Measurements from ENCODE around the gene FEZ2. TPM values are rescaled to one million over a fixed set of nuclear protein-coding genes. Genes with fewer than 3 reads are reported as not detected.

FEZ2 gene
- total and polyA plus RNA-seq, 2 experiments from 2014 or later, result 28.0 to 32.9 TPM

DNA sequence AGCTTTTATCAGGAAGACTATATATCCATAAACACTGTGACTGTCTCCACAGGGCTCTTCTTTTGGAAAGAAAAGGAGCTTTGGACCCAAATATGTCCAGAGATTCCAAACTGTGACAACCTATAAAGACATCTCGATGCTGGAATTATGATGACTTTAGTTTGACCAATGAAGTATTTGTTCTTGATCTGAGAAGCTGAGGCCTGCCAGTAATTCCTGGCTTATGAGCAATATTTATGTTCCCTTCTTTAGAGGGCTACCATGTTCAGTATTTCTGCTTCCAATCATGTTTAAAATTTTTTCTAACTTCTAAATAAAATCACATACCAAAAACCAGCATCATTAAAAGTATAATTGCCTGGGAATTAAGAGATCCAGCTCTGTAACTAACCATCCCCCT lies 41.1 kb downstream of the FEZ2 start:
- Histone ChIP-seq H3K4me1 (ENCODE audit: insufficient read depth) (peaks cover 13% of the 10 kb centered on the region; the same call in 1 of the 2 replicates), H3K27ac (ENCODE audit: low read depth) (no peak overlapping the region), H3K4me3 (no peak overlapping the region), H3F3A (replicated peaks; ENCODE audit: low read depth) (no peaks in the 10 kb centered on the region), H3K4me2 (no peak overlapping the region), H2AFZ (no peak overlapping the region), H3K27me3 (ENCODE audit: insufficient read depth) (no peaks in the 10 kb centered on the region), H3K36me3 (ENCODE audit: insufficient read depth) (no peaks in the 10 kb centered on the region), H3K9me2 (ENCODE audit: insufficient read depth) (no peaks in the 10 kb centered on the region), H4K20me1 (replicated peaks; ENCODE audit: insufficient read depth) (no peaks in the 10 kb centered on the region), H3K79me2 (replicated peaks; ENCODE audit: insufficient read depth) (no peaks in the 10 kb centered on the region)
- Mint-ChIP-seq H3K4me3 (no peak overlapping the region), H3K4me1 (peaks cover 19% of the 10 kb centered on the region), H3K9me3 (no peaks in the 10 kb centered on the region), H3K36me3 (ENCODE audit: low read depth) (peaks cover 11% of the 10 kb centered on the region), H3K27me3 (ENCODE audit: insufficient read depth, low read depth, poor library complexity) (peaks cover 2% of the 10 kb centered on the region), H3K27ac (no peak overlapping the region)
- ATAC-seq, result no peak
- DNase-seq (ENCODE audit: low spot score), result no peak
- TF ChIP-seq EZH2phosphoT487 (IDR thresholded peaks at IDR 0.05; ENCODE audit: unreplicated experiment) (no peak), EZH2 (IDR thresholded peaks at IDR 0.05; ENCODE audit: low read depth, unreplicated experiment) (no peak), CREB1 (CRISPR knock-in tag; IDR thresholded peaks at IDR 0.05; ENCODE audit: low read depth) (no peak), CTCF (conservative IDR thresholded peaks at IDR 0.05; ENCODE audit: low read depth in 2 of 2) (no peak), NANOG (IDR thresholded peaks at IDR 0.05; ENCODE audit: borderline replicate concordance) (no peak), POLR2AphosphoS5 (IDR thresholded peaks at IDR 0.05; ENCODE audit: low read depth) (no peak), ZNF462 (CRISPR knock-in tag; IDR thresholded peaks at IDR 0.05) (no peak), ZNF331 (CRISPR knock-in tag; IDR thresholded peaks at IDR 0.05; ENCODE audit: low read depth) (no peak), JUNB (IDR thresholded peaks at IDR 0.05; ENCODE audit: unreplicated experiment) (no peak), ZNF114 (CRISPR knock-in tag; IDR thresholded peaks at IDR 0.05) (no peak), STAT1 (IDR thresholded peaks at IDR 0.05; ENCODE audit: unreplicated experiment) (no peak)
- TF ChIP-seq, protein P1, sequence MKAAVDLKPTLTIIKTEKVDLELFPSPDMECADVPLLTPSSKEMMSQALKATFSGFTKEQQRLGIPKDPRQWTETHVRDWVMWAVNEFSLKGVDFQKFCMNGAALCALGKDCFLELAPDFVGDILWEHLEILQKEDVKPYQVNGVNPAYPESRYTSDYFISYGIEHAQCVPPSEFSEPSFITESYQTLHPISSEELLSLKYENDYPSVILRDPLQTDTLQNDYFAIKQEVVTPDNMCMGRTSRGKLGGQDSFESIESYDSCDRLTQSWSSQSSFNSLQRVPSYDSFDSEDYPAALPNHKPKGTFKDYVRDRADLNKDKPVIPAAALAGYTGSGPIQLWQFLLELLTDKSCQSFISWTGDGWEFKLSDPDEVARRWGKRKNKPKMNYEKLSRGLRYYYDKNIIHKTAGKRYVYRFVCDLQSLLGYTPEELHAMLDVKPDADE (IDR thresholded peaks at IDR 0.05), result no peak

All from GM23338 (cell line).